ENCODE measurements around the gene NR3C1. TPM values are rescaled to one million over a fixed set of nuclear protein-coding genes. Genes with fewer than 3 reads are reported as not detected.

Gene NR3C1
- total RNA-seq, 2 donors from 2014 or later, result 30.3 to 38.9 TPM

- Histone ChIP-seq H3K4me3 (no peak overlapping the region), H3K9me3 (peaks cover 0 to 10% of the 10 kb centered on the region in 2 donors), H3K27ac (no peak overlapping the region), H3K4me1 (peaks cover 0 to 52% of the 10 kb centered on the region in 2 donors), H3K27me3 (no peaks in the 10 kb centered on the region), H3K36me3 (no peaks in the 10 kb centered on the region)
- TF ChIP-seq, protein P1, sequence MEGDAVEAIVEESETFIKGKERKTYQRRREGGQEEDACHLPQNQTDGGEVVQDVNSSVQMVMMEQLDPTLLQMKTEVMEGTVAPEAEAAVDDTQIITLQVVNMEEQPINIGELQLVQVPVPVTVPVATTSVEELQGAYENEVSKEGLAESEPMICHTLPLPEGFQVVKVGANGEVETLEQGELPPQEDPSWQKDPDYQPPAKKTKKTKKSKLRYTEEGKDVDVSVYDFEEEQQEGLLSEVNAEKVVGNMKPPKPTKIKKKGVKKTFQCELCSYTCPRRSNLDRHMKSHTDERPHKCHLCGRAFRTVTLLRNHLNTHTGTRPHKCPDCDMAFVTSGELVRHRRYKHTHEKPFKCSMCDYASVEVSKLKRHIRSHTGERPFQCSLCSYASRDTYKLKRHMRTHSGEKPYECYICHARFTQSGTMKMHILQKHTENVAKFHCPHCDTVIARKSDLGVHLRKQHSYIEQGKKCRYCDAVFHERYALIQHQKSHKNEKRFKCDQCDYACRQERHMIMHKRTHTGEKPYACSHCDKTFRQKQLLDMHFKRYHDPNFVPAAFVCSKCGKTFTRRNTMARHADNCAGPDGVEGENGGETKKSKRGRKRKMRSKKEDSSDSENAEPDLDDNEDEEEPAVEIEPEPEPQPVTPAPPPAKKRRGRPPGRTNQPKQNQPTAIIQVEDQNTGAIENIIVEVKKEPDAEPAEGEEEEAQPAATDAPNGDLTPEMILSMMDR (IDR thresholded peaks at IDR 0.05), result no peak
- no peak for DNase-seq (ENCODE audit: low spot score)
Observed at GRCh38 chr5:143386725-143387124, 16.8 kb downstream of the NR3C1 start.

DNA sequence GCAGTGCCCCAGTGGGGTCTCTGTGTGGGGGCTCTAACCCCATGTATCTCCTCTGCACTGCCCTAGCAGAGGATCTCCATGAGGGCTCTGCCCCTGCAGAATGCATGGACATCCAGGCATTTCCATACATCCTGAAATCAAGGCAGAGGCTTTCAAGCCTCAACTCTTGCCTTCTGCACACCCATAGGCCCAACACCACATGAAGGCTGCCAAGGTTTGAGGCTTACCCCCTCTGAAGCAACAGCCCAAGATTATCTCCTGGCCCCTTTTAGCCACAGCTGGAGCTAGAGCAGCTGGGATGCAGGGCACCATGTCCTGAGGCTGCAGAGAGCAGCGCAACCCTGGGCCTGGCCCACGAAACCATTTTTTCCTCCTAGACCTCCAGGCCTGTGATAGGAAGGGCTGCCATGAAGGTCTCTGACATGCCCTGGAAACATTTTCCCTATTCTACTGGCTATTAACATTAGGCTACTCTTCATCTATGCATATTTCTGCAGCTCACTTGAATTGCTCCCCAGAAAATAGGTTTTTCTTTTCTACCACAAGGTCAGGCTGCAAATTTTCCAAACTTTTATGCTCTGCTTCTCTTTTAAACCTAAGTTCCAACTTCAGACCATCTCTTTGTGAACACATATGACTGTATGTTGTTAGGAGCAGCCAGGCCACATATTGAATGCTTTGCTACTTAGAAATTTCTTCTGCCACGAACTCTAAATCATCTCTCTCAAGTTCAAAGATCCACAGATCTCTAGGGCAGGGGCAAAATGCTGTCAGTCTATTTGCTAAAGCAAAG lies 18.4 kb downstream of the NR3C1 start:
- no peak for DNase-seq (ENCODE audit: low spot score)
- H3K27me3 ChIP-seq, result no peaks in the 10 kb centered on the region
- TF ChIP-seq, protein P1 (IDR thresholded peaks at IDR 0.05), result no peak
- peaks cover 0 to 41% of the 10 kb centered on the region in 2 donors for H3K4me1 ChIP-seq
- H3K27ac ChIP-seq, result no peak overlapping the region
- no peak overlapping the region for H3K4me3 ChIP-seq
- H3K9me3 ChIP-seq, result peaks cover 0 to 10% of the 10 kb centered on the region in 2 donors
- H3K36me3 ChIP-seq, result no peaks in the 10 kb centered on the region

GRCh38 chr5:143383988-143384387 lies 19.5 kb downstream of the NR3C1 start:
- no peaks in the 10 kb centered on the region for H3K36me3 ChIP-seq
- no peak overlapping the region for H3K27ac ChIP-seq
- H3K4me3 ChIP-seq, result no peak overlapping the region
- TF ChIP-seq, protein P1 (IDR thresholded peaks at IDR 0.05), result no peak
- peaks cover 0 to 10% of the 10 kb centered on the region in 2 donors for H3K9me3 ChIP-seq
- no peaks in the 10 kb centered on the region for H3K27me3 ChIP-seq
- no peak for DNase-seq (ENCODE audit: low spot score)
- H3K4me1 ChIP-seq, result peaks cover 0 to 39% of the 10 kb centered on the region in 2 donors

DNA sequence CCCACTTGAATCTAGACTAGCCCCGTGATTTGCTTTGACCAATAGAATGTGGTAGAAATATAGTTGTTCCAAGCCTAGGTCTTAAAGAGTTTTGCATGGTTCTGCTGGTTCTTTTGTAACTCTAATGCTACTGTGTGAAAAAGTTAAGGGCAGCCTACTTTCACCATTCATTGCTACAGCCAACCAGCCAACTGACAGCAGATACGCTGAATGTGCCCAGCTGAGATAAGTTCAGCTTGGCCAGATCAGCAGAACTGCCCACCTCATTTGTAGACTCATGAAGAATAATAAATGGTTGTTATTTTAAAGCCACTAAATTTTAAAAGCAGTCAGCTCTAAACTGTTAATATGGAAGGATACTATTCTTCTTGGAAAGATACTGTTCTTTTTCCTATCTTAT lies 23.9 kb downstream of the NR3C1 start:
- no peak for DNase-seq (ENCODE audit: low spot score)
- Histone ChIP-seq H3K9me3 (no peaks in the 10 kb centered on the region), H3K4me1 (peaks cover 0 to 50% of the 10 kb centered on the region in 2 donors), H3K27me3 (no peaks in the 10 kb centered on the region), H3K27ac (no peak overlapping the region), H3K36me3 (no peaks in the 10 kb centered on the region), H3K4me3 (no peak overlapping the region)
- TF ChIP-seq, protein P1 (IDR thresholded peaks at IDR 0.05), result no peak

DNA sequence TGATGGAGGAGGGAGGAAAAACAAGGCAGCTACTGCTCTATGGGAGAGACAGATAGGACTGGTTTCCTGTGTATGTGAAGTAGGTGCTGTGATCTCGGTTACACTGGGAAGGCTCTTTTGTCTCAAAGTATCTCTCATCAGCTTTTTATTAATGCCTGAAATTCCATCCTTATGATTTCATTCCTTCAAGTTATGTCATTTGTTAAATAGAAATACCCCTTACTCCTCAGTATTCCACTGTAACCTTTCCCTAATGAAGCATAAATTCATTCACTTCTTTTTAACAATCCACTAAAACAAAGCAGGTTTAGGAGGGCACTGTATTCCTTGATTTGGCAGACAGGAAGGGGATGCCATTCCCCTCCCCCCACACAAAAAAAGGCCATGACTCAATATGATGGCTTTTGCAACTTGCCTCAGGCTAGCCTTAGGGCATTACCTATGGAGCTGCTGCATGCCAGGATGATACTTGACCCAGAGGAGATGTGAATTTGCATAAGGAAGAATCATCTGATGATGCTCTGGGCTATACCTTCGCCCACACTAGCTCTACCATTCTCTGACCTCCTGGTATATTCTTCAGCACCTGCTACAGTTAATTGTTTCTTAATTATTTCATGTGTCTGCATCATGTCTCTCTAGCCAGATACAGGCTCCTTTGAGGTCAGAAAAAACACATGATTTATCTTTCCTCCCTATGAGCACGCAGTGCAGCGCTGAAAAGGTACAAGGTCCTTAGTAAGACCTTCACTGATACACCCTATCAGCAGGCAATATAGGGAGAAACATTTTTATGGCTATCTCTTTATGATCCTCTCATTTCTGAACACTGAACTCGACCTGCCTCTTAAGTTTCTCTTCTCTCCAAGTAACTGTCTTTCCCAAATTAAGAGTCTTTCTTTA lies 26.3 kb downstream of the NR3C1 start:
- H3K4me3 ChIP-seq, result no peak overlapping the region
- no peak for DNase-seq (ENCODE audit: low spot score)
- H3K36me3 ChIP-seq, result no peaks in the 10 kb centered on the region
- no peak overlapping the region for H3K27ac ChIP-seq
- TF ChIP-seq, protein P1 (IDR thresholded peaks at IDR 0.05), result no peak
- H3K9me3 ChIP-seq, result no peaks in the 10 kb centered on the region
- no peaks in the 10 kb centered on the region for H3K27me3 ChIP-seq
- H3K4me1 ChIP-seq, result peaks cover 0 to 53% of the 10 kb centered on the region in 2 donors
